ENCODE measurements around the gene CHST8. TPM values are rescaled to one million over a fixed set of nuclear protein-coding genes. Genes with fewer than 3 reads are reported as not detected.

The CHST8 gene
- total RNA-seq, 4 donors from 2014 or later: not detected

DNA sequence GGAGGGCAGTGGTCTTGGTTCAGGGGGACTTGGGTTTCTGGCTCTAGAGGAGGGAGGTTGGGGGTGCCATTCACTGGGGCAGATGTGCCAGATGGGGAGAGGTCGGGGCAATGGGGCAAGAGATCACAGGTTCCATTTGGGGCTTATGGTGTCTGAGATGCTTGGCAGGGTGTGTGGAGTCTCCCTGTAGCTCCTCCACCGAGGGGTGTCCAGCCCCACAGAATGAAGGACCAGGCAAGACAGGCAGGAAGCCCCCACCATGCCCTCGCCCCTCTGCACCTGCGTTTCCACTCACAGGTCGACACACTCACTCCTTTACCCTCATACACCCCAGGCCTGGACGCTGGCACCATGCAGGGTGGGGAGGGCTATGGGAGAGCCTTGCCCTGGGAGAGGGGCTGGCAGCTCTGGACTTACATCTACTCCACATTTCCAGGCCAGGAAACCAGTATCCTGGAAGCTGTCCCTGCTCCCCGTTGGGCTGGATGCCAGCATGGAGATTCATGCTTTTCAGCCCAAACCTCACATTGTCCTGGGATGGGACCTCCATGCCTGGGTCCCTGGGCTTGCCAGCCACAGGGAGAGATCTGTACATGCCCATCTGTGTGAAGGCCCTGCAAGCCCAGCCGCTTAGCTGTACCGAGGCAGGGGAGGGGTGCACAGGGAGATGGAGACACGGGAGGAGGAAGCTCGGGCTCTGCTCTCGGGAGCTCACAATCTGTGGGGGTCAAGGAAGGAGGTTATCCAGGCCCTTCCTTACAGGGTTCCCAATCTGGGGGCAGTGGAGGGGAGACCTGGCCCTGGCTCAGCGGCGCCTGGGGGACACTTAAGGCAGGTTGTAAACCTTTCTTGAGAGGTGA lies 77.1 kb downstream of the CHST8 start:
- Histone ChIP-seq H3K27ac (no peak overlapping the region), H3K27me3 (no peaks in the 10 kb centered on the region), H3K36me3 (no peaks in the 10 kb centered on the region), H3K4me1 (no peaks in the 10 kb centered on the region), H3K4me3 (no peak overlapping the region), H3K9me3 (no peaks in the 10 kb centered on the region)
- TF ChIP-seq POLR2AphosphoS5 (IDR thresholded peaks at IDR 0.05) (no peak), EP300 (IDR thresholded peaks at IDR 0.05; ENCODE audit: low read depth) (no peak), POLR2A (IDR thresholded peaks at IDR 0.05) (no peak)
- TF ChIP-seq, protein P1, sequence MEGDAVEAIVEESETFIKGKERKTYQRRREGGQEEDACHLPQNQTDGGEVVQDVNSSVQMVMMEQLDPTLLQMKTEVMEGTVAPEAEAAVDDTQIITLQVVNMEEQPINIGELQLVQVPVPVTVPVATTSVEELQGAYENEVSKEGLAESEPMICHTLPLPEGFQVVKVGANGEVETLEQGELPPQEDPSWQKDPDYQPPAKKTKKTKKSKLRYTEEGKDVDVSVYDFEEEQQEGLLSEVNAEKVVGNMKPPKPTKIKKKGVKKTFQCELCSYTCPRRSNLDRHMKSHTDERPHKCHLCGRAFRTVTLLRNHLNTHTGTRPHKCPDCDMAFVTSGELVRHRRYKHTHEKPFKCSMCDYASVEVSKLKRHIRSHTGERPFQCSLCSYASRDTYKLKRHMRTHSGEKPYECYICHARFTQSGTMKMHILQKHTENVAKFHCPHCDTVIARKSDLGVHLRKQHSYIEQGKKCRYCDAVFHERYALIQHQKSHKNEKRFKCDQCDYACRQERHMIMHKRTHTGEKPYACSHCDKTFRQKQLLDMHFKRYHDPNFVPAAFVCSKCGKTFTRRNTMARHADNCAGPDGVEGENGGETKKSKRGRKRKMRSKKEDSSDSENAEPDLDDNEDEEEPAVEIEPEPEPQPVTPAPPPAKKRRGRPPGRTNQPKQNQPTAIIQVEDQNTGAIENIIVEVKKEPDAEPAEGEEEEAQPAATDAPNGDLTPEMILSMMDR (IDR thresholded peaks at IDR 0.05): no peak
- intact Hi-C loops (cut with DNase I; ENCODE audit: low total_unique reads): no loop called here
- in situ Hi-C loops (cut with MboI; ENCODE audit: low pct_ligation_motif_present in 1 of 4, low pct_unique_long_range_greater_than_20kb in 1 of 4, low sequenced_read_pairs in 3 of 4): no loop called here
- no peak for DNase-seq
- WGBS, 2 donors (ENCODE audit: low coverage in 1 of 2): 77 to 87% methylated on average over 3 to 14 of the region's 14 CpGs

DNA sequence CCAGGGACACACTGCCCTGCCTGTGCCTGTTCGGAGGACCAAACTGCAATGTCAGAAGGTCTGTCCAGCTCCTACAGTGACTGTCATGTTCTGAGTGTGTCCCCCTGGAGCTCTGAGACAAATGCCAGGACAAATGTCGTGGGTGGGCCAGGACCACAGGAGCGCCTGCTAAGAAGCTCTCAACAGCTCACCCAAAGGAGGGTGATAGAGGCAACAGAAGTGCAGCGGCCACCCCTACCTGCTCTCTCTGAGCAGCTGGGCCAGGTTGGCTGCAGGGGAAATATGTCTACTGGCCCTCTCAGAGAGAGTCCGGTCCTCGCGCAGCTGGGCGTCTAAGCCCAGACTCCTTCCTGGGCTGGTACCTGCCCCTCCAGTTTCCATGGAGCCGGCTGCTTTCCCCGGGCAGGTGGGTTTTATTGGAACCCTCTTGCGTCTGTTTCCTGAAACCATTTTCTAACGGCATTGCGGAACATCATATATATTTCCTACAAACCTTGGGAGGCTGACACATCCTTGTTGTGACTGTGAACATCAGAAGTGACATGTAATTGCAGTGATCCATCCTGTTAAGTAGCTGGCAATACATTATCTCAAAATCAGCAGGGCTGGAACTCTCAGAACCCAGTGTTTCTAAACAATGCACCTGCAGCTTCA lies 78.1 kb downstream of the CHST8 start:
- H3K4me1 ChIP-seq: no peaks in the 10 kb centered on the region
- no peak overlapping the region for H3K4me3 ChIP-seq
- intact Hi-C loops (cut with DNase I; ENCODE audit: low total_unique reads): no loop called here
- no peaks in the 10 kb centered on the region for H3K36me3 ChIP-seq
- no peak for TF ChIP-seq POLR2A (IDR thresholded peaks at IDR 0.05)
- TF ChIP-seq EP300 (IDR thresholded peaks at IDR 0.05; ENCODE audit: low read depth): no peak
- H3K27ac ChIP-seq: no peak overlapping the region
- no peaks in the 10 kb centered on the region for H3K27me3 ChIP-seq
- WGBS, 2 donors (ENCODE audit: low coverage in 1 of 2): 83 to 89% methylated on average over 3 to 12 of the region's 13 CpGs
- no peaks in the 10 kb centered on the region for H3K9me3 ChIP-seq
- in situ Hi-C loops (cut with MboI; ENCODE audit: low pct_ligation_motif_present in 1 of 4, low pct_unique_long_range_greater_than_20kb in 1 of 4, low sequenced_read_pairs in 3 of 4): no loop called here
- no peak for DNase-seq

DNA sequence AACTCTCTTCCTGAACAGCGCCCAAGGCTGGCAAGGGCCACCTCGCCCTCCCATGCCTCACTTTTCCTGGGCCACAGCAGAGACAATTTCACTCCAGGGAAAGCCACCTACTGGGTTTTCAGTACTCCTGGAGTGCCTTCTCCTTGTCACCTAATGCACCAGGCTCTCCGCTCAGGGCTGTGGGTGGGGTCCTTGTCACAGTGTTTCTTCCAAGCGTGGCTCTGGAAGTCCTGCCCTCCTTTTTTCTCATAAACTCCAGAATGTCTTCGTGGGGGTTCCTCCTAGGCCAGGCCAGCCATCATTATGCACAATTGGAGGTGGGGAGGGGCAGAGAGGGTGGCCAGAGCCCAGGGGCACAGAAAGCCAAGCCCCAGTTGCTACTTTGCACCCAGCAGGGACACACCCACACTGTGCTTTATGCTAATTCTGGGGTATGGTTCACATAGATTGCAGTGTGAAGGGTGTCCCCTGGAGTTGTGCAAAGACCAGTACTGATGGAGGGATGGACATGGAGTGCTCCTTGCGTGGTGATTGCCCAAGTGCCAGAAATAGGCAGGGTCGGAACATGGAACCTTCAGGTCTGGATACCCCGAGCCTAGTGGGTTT lies 78.8 kb downstream of the CHST8 start:
- in situ Hi-C loops (cut with MboI; ENCODE audit: low pct_ligation_motif_present in 1 of 4, low pct_unique_long_range_greater_than_20kb in 1 of 4, low sequenced_read_pairs in 3 of 4): no loop called here
- Histone ChIP-seq H3K36me3 (no peaks in the 10 kb centered on the region), H3K4me1 (no peaks in the 10 kb centered on the region), H3K4me3 (no peak overlapping the region), H3K27me3 (no peaks in the 10 kb centered on the region), H3K9me3 (no peaks in the 10 kb centered on the region), H3K27ac (no peak overlapping the region)
- TF ChIP-seq, protein P1 (IDR thresholded peaks at IDR 0.05): no peak
- no peak for TF ChIP-seq EP300 (IDR thresholded peaks at IDR 0.05; ENCODE audit: low read depth)
- no peak for TF ChIP-seq POLR2A (IDR thresholded peaks at IDR 0.05)
- no peak for TF ChIP-seq POLR2AphosphoS5 (IDR thresholded peaks at IDR 0.05)
- intact Hi-C loops (cut with DNase I; ENCODE audit: low total_unique reads): no loop called here
- 70 to 80% methylated on average over 1 to 8 of the region's 8 CpGs for WGBS, 2 donors (ENCODE audit: low coverage in 1 of 2)
- no peak for DNase-seq

DNA sequence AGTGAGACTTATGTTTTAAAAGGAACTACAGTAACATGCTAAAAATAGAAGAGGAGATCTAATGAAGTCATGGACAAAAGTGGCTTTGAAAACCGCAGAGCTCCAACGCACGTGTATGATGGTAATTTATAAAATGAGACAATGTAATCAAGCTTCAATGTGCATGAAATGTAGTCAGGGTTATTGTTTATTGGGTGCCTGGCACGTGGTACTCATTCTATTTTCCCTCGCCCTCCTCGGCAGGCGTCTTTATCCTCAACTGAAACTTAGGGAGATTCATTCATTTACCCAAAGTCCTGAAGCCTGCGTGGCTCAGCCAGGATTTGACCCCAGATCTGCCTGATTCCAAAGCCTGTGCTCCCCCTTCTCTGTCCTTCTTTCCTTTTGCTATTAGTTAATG lies 79.8 kb downstream of the CHST8 start:
- in situ Hi-C loops (cut with MboI; ENCODE audit: low pct_ligation_motif_present in 1 of 4, low pct_unique_long_range_greater_than_20kb in 1 of 4, low sequenced_read_pairs in 3 of 4) (no loop called here), intact Hi-C loops (cut with DNase I; ENCODE audit: low total_unique reads) (no loop called here)
- H3K9me3 ChIP-seq: no peaks in the 10 kb centered on the region
- no peak overlapping the region for H3K4me3 ChIP-seq
- WGBS, 2 donors (ENCODE audit: low coverage in 1 of 2): 43 to 59% methylated on average over 7 to 8 of the region's 8 CpGs
- H3K27ac ChIP-seq: no peak overlapping the region
- no peaks in the 10 kb centered on the region for H3K27me3 ChIP-seq
- TF ChIP-seq EP300 (IDR thresholded peaks at IDR 0.05; ENCODE audit: low read depth) (no peak), POLR2A (IDR thresholded peaks at IDR 0.05) (no peak), POLR2AphosphoS5 (IDR thresholded peaks at IDR 0.05) (no peak)
- TF ChIP-seq, protein P1 (IDR thresholded peaks at IDR 0.05): no peak
- H3K4me1 ChIP-seq: no peaks in the 10 kb centered on the region
- no peaks in the 10 kb centered on the region for H3K36me3 ChIP-seq
- DNase-seq: no peak
